Measurements from ENCODE around the gene KLC1. TPM values are rescaled to one million over a fixed set of nuclear protein-coding genes. Genes with fewer than 3 reads are reported as not detected.

The KLC1 gene
- total and polyA plus RNA-seq, 10 of the 15 experiments (the other 5 are each of a cell fraction or from before 2014, with no cell fraction given) = 5.5 to 137 (median 76.1) TPM

DNA sequence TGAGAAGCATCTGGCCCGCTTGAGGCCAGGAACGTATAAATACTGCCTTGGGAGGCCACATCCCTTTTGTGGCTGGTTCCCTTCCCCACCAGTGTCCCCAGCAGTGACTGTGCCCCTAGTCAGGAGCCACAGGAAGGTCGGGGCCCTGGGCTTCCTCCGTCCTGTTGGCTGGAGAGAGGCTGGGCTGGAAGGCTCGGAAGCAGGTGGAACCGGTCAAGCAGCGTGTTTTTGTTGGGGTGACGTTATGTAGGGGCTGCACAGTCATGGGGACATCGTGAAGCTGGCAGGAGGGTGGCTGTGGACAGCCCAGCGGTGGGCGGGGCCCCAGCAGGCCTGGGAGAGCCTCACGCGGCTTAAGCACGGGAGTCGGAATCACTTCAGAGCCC, 76.1 kb downstream of the KLC1 start (continued):
- TF ChIP-seq, protein P1, sequence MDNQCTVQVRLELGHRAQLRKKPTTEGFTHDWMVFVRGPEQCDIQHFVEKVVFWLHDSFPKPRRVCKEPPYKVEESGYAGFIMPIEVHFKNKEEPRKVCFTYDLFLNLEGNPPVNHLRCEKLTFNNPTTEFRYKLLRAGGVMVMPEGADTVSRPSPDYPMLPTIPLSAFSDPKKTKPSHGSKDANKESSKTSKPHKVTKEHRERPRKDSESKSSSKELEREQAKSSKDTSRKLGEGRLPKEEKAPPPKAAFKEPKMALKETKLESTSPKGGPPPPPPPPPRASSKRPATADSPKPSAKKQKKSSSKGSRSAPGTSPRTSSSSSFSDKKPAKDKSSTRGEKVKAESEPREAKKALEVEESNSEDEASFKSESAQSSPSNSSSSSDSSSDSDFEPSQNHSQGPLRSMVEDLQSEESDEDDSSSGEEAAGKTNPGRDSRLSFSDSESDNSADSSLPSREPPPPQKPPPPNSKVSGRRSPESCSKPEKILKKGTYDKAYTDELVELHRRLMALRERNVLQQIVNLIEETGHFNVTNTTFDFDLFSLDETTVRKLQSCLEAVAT (IDR thresholded peaks at IDR 0.05) = no peak
- TF ChIP-seq SUZ12 (IDR thresholded peaks at IDR 0.05; ENCODE audit: unreplicated experiment) = no peak

DNA sequence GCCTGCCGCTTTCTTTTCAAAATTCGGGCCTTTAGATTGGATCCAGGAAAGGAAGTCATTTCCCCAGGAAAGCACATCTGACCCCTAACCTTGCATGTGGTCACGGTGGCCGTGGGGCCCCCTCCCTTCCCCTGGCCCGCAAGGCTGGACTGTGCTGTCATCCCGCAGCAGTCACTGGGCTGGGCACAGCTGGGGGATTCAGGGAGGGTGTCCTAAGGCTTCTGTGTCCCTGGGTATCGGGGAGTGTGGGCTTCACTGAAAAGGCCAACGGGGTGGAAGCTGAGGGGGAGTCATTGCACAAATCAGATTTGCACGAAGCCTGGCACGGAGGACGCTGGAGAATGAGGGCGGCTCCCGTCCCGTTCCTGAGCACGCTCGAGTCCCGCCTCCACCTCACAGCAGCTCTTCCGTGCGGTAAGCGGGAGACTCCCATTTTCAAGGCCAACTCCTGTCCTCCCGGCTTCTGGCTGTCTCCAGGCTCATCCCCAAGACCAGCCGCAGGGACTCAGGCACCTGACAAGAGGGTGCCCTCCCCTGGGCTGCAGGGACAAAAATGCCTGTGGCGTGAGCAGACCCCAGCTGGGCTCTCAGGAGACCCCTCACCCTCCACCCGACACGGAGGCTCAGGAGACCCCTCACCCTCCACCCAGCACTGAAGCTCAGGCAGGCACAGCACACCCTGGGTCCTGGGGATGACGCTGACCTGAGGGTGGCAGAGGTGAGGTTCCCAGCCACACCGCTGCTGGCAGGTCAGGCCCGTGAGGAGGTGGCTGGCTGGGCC, 76.7 kb downstream of the KLC1 start:
- Histone ChIP-seq H3K9me3 (replicated peaks; ENCODE audit: control insufficient read depth, insufficient read depth, low read length) (no peaks in the 10 kb centered on the region), H3K9ac (ENCODE audit: control insufficient read depth, insufficient read depth, low read length) (no peak overlapping the region), H3K27ac (ENCODE audit: control insufficient read depth, insufficient read depth) (no peak overlapping the region), H3K4me1 (ENCODE audit: control insufficient read depth, insufficient read depth, low read length) (no peaks in the 10 kb centered on the region), H3K36me3 (ENCODE audit: control insufficient read depth in 2 of 2, insufficient read depth in 2 of 2, low read length in 1 of 2) (peaks cover 8 to 37% of the 10 kb centered on the region in 2 experiments; a peak in 3 of 4 replicates), H3K4me3 (no peak overlapping the region), H4K20me1 (ENCODE audit: control insufficient read depth, insufficient read depth) (no peaks in the 10 kb centered on the region), H3K27me3 (replicated peaks in 1 of 2; ENCODE audit: control insufficient read depth in 2 of 2, insufficient read depth in 2 of 2, low read length in 1 of 2) (no peaks in the 10 kb centered on the region), H2AFZ (ENCODE audit: control insufficient read depth, low read depth, low read length) (no peak overlapping the region), H3K79me2 (ENCODE audit: control insufficient read depth, insufficient read depth, low read length) (no peaks in the 10 kb centered on the region), H3K4me2 (ENCODE audit: control insufficient read depth, insufficient read depth) (no peak overlapping the region)
- DNase-seq (ENCODE audit: low read depth, low spot score) = no peak
- ChIA-PET CTCF (interaction anchor here (1.3 kb wide), 1 partner anchor 26 kb away, joined by 3 read pairs; no protein-coding TSS in a partner anchor), SMC1A (ENCODE audit: uncharacterized antibody, unreplicated experiment) (no interaction called here), RAD21 (ENCODE audit: unreplicated experiment) (no interaction called here), POLR2A (no interaction called here)
- no peak for TF ChIP-seq HDGF (IDR thresholded peaks at IDR 0.05)
- TF ChIP-seq NFXL1 (IDR thresholded peaks at IDR 0.05; ENCODE audit: borderline replicate concordance) = no peak
- TF ChIP-seq NFYA (IDR thresholded peaks at IDR 0.05; ENCODE audit: borderline replicate concordance, low read depth, low read length) = no peak
- TF ChIP-seq CREM (IDR thresholded peaks at IDR 0.05; ENCODE audit: low read depth) = no peak
- TF ChIP-seq MTA3 (IDR thresholded peaks at IDR 0.05; ENCODE audit: borderline replicate concordance, low read length) = no peak
- TF ChIP-seq, protein P2, sequence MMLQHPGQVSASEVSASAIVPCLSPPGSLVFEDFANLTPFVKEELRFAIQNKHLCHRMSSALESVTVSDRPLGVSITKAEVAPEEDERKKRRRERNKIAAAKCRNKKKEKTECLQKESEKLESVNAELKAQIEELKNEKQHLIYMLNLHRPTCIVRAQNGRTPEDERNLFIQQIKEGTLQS (IDR thresholded peaks at IDR 0.05; ENCODE audit: borderline replicate concordance, extremely low read depth, low read depth, low read length) = no peak
- no peak for TF ChIP-seq MEF2A (IDR thresholded peaks at IDR 0.05; ENCODE audit: insufficient read depth, low read depth, low read length)
- TF ChIP-seq, protein P3, sequence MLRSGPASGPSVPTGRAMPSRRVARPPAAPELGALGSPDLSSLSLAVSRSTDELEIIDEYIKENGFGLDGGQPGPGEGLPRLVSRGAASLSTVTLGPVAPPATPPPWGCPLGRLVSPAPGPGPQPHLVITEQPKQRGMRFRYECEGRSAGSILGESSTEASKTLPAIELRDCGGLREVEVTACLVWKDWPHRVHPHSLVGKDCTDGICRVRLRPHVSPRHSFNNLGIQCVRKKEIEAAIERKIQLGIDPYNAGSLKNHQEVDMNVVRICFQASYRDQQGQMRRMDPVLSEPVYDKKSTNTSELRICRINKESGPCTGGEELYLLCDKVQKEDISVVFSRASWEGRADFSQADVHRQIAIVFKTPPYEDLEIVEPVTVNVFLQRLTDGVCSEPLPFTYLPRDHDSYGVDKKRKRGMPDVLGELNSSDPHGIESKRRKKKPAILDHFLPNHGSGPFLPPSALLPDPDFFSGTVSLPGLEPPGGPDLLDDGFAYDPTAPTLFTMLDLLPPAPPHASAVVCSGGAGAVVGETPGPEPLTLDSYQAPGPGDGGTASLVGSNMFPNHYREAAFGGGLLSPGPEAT (IDR thresholded peaks at IDR 0.05; ENCODE audit: low read depth) = no peak
- TF ChIP-seq RCOR1 (conservative IDR thresholded peaks at IDR 0.05; ENCODE audit: low read depth, low read length) = no peak
- no peak for TF ChIP-seq FOXK2 (IDR thresholded peaks at IDR 0.05)
- TF ChIP-seq GABPA (IDR thresholded peaks at IDR 0.05; ENCODE audit: low read depth) = no peak
- TF ChIP-seq NRF1 (conservative IDR thresholded peaks at IDR 0.05; ENCODE audit: low read depth, low read length) = no peak
- TF ChIP-seq CREB1 (IDR thresholded peaks at IDR 0.05; ENCODE audit: low read depth) = no peak
- no peak for TF ChIP-seq KLF5 (IDR thresholded peaks at IDR 0.05; ENCODE audit: partially characterized antibody)
- TF ChIP-seq NFIC (IDR thresholded peaks at IDR 0.05; ENCODE audit: low read depth, low read length) = no peak
- no peak for TF ChIP-seq RELA (IDR thresholded peaks at IDR 0.05; ENCODE audit: borderline replicate concordance, partially characterized antibody)
- no peak; the same call in none of the 2 replicates for TF ChIP-seq POLR2A (IDR thresholded peaks at IDR 0.05; ENCODE audit: low read depth, low read length)
- TF ChIP-seq CHD1 (IDR thresholded peaks at IDR 0.05; ENCODE audit: low read depth, low read length) = no peak
- no peak for TF ChIP-seq MXI1 (IDR thresholded peaks at IDR 0.05; ENCODE audit: low read depth, low read length)
- no peak for TF ChIP-seq BMI1 (IDR thresholded peaks at IDR 0.05; ENCODE audit: borderline replicate concordance)
- intact Hi-C loops (cut with micrococcal nuclease; ENCODE audit: unreplicated experiment) = no loop called here
- BruUV-seq (replicated peaks) = no TSS peak
- no peak for FAIRE-seq
- WGBS (ENCODE audit: insufficient coverage, insufficient replicate concordance, low lambda C conversion rate, missing lambda C conversion rate) = 89% methylated on average over 28 of the region's 28 CpGs
- in situ Hi-C loops (cut with MboI) = no loop called here
- no peak for ATAC-seq

Data from GM12878 (cell line).